Tibial artery (tissue), 4 donors: Measurements from ENCODE around the gene FNDC3B.

Source experiments
- DNase-seq, 2 donors: peaks; one replicate each; pipeline ENCODE4 v3.0.0-alpha.2; 2019
- H3K27ac ChIP-seq, 2 donors: fragments of 200-600 bp; sonication (generic) in 1 of 2; 1 replicate in 1 of 2; 2 replicates in 1 of 2; pipeline ENCODE4 v1.5.1; 2018 to 2019; ENCODE audit warnings: mild to moderate bottlenecking in 1 of 2
- H3K27me3 ChIP-seq, 2 donors: fragments of 200-600 bp; sonication (generic) in 1 of 2; one replicate each; pipeline versions ENCODE4 v1.5.1 to v1.6.0; 2016 to 2019
- H3K36me3 ChIP-seq, 3 donors: fragments of 200-600 bp; sonication (generic) in 2 of 3; one replicate each; pipeline ENCODE4 v1.5.1; 2016 to 2019; ENCODE audit warnings: mild to moderate bottlenecking in 2 of 3
- H3K4me1 ChIP-seq, 4 donors: fragments of 200-600 bp; sonication (generic) in 2 of 4; 1 replicate in 3 of 4; 2 replicates in 1 of 4; pipeline ENCODE4 v1.5.1; 2016 to 2019
- H3K4me3 ChIP-seq, 2 donors: fragments of 200-600 bp; sonication (generic) in 1 of 2; 1 replicate in 1 of 2; 2 replicates in 1 of 2; pipeline ENCODE4 v1.5.1; 2018 to 2019; ENCODE audit warnings: mild to moderate bottlenecking in 2 of 2
- H3K9me3 ChIP-seq, 3 donors: fragments of 200-600 bp; sonication (generic) in 1 of 3; one replicate each; pipeline ENCODE4 v1.5.1; 2016 to 2019
- intact Hi-C: fragments of 100-400 bp; cut with DNase I; formaldehyde crosslinking; loops from one replicate; pipeline ENCODE4 v1.15.0; 2023; ENCODE audit warnings: low total_unique reads
- TF ChIP-seq, protein P1 (sequence below), 2 experiments: fragments of 200-600 bp in 1 of 2; fragments of 450-650 bp in 1 of 2; IDR thresholded peaks; one replicate each; pipeline ENCODE4 v1.5.1; 2017 to 2019; ENCODE audit warnings: antibody characterized with exemption in 2 of 2, mild to moderate bottlenecking in 1 of 2, moderate library complexity in 1 of 2

The FNDC3B gene

DNA sequence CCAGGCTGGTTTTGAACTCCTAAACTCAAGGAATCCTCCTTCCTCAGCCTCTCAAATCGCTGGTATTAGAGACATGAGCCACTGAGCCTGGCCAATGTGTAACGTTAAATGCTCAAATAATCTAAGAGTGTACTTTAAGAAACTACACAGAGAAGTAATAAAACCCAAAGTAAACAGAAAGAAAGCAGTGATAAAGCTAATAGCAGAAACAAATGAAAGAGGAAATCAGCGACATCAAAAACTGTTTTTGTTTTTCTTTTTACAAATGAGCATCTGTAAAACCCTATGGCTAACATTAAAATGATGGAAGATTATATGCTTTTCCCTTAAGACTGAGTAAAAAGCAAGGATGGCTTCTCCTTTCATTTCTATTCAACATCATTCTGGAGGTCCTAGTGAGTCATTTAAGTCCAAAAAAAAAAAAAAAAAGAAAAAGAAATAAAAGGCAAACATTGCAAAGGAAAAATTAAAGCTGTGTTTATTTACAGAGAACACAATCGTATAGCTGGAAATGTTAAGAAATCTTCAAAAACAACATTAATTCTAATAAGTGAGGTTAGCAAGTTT, 36.8 kb upstream of the FNDC3B start:
- Histone ChIP-seq H3K4me1 (no peaks in the 10 kb centered on the region), H3K9me3 (no peaks in the 10 kb centered on the region), H3K4me3 (no peak overlapping the region), H3K27me3 (no peaks in the 10 kb centered on the region), H3K27ac (no peak overlapping the region), H3K36me3 (no peaks in the 10 kb centered on the region)
- no peak for DNase-seq
- intact Hi-C loops: no loop called here
- TF ChIP-seq, protein P1, sequence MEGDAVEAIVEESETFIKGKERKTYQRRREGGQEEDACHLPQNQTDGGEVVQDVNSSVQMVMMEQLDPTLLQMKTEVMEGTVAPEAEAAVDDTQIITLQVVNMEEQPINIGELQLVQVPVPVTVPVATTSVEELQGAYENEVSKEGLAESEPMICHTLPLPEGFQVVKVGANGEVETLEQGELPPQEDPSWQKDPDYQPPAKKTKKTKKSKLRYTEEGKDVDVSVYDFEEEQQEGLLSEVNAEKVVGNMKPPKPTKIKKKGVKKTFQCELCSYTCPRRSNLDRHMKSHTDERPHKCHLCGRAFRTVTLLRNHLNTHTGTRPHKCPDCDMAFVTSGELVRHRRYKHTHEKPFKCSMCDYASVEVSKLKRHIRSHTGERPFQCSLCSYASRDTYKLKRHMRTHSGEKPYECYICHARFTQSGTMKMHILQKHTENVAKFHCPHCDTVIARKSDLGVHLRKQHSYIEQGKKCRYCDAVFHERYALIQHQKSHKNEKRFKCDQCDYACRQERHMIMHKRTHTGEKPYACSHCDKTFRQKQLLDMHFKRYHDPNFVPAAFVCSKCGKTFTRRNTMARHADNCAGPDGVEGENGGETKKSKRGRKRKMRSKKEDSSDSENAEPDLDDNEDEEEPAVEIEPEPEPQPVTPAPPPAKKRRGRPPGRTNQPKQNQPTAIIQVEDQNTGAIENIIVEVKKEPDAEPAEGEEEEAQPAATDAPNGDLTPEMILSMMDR (IDR thresholded peaks at IDR 0.05): no peak

GRCh38 chr3:172003146-172003545, 36.2 kb upstream of the FNDC3B start:
- intact Hi-C loops: no loop called here
- H3K36me3 ChIP-seq: no peaks in the 10 kb centered on the region
- TF ChIP-seq, protein P1 (IDR thresholded peaks at IDR 0.05): no peak
- H3K9me3 ChIP-seq: no peaks in the 10 kb centered on the region
- no peak for DNase-seq
- no peak overlapping the region for H3K4me3 ChIP-seq
- H3K27ac ChIP-seq: no peak overlapping the region
- no peaks in the 10 kb centered on the region for H3K27me3 ChIP-seq
- no peaks in the 10 kb centered on the region for H3K4me1 ChIP-seq

DNA sequence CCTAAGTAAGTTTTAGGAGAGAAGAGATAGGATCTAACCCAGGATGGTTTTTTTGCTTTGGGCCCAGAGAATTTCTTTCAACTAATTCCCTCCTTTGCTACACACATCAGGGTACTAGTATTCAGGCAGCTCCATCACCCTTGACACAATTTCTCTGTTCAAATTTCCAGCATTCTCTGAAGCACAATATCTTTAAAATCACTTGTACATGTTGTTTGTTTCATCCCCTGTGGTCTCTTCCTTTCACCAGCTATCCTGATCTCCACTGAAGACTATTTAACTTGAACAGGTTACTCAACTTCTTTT, 32.4 kb upstream of the FNDC3B start:
- no peaks in the 10 kb centered on the region for H3K4me1 ChIP-seq
- intact Hi-C loops: no loop called here
- no peaks in the 10 kb centered on the region for H3K27me3 ChIP-seq
- no peak overlapping the region for H3K4me3 ChIP-seq
- no peak for DNase-seq
- H3K9me3 ChIP-seq: no peaks in the 10 kb centered on the region
- no peaks in the 10 kb centered on the region for H3K36me3 ChIP-seq
- TF ChIP-seq, protein P1 (IDR thresholded peaks at IDR 0.05): no peak
- H3K27ac ChIP-seq: no peak overlapping the region

DNA sequence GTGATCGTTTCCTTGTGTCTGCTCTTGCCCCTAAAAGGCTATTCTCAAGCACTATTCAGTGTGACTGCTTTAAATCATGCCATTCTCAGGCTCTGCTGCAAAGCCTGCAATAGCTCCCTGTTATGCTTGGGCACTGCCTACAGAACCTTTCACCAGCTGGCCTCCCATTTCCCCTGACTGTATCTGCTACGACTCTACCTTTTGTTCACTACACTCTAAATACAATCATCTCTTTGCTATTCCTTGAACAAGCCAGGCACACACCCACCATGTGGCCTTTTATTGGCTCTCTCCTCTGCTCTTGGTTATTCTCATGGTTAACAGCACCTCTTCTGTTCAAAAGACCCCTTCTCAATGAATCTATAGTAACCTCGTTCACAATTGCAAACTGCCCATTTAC, 29.6 kb upstream of the FNDC3B start:
- Histone ChIP-seq H3K9me3 (no peaks in the 10 kb centered on the region), H3K36me3 (no peaks in the 10 kb centered on the region), H3K27ac (no peak overlapping the region), H3K4me3 (no peak overlapping the region), H3K4me1 (no peaks in the 10 kb centered on the region), H3K27me3 (no peaks in the 10 kb centered on the region)
- TF ChIP-seq, protein P1 (IDR thresholded peaks at IDR 0.05): no peak
- DNase-seq: no peak
- intact Hi-C loops: no loop called here

- H3K4me1 ChIP-seq: no peaks in the 10 kb centered on the region
- H3K27ac ChIP-seq: no peak overlapping the region
- no peaks in the 10 kb centered on the region for H3K27me3 ChIP-seq
- H3K4me3 ChIP-seq: no peak overlapping the region
- TF ChIP-seq, protein P1 (IDR thresholded peaks at IDR 0.05): no peak
- intact Hi-C loops: no loop called here
- no peak for DNase-seq
- no peaks in the 10 kb centered on the region for H3K9me3 ChIP-seq
- no peaks in the 10 kb centered on the region for H3K36me3 ChIP-seq
Measured at GRCh38 chr3:172012775-172013174, 26.6 kb upstream of the FNDC3B start.

GRCh38 chr3:172014145-172014544, 25.2 kb upstream of the FNDC3B start:
- Histone ChIP-seq H3K4me3 (no peak overlapping the region), H3K4me1 (no peaks in the 10 kb centered on the region), H3K36me3 (no peaks in the 10 kb centered on the region), H3K27ac (no peak overlapping the region), H3K27me3 (no peaks in the 10 kb centered on the region), H3K9me3 (no peaks in the 10 kb centered on the region)
- intact Hi-C loops: no loop called here
- TF ChIP-seq, protein P1 (IDR thresholded peaks at IDR 0.05): no peak
- DNase-seq: no peak
